NCI-H446 treated with DMSO at 0.1 percent for 48 hours (cell line): ENCODE results near the gene ATL3.
"Not testable (repeated sequence)": the region's sequence is repeated elsewhere in the genome, so short reads cannot be mapped to it uniquely, and the experiment has no call there.

ENCODE experiments used
- DNase-seq: peaks from one replicate; lab custom pipeline; 2025; lab: John Stamatoyannopoulos, UW

Gene ATL3, protein sequence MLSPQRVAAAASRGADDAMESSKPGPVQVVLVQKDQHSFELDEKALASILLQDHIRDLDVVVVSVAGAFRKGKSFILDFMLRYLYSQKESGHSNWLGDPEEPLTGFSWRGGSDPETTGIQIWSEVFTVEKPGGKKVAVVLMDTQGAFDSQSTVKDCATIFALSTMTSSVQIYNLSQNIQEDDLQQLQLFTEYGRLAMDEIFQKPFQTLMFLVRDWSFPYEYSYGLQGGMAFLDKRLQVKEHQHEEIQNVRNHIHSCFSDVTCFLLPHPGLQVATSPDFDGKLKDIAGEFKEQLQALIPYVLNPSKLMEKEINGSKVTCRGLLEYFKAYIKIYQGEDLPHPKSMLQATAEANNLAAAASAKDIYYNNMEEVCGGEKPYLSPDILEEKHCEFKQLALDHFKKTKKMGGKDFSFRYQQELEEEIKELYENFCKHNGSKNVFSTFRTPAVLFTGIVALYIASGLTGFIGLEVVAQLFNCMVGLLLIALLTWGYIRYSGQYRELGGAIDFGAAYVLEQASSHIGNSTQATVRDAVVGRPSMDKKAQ

DNA sequence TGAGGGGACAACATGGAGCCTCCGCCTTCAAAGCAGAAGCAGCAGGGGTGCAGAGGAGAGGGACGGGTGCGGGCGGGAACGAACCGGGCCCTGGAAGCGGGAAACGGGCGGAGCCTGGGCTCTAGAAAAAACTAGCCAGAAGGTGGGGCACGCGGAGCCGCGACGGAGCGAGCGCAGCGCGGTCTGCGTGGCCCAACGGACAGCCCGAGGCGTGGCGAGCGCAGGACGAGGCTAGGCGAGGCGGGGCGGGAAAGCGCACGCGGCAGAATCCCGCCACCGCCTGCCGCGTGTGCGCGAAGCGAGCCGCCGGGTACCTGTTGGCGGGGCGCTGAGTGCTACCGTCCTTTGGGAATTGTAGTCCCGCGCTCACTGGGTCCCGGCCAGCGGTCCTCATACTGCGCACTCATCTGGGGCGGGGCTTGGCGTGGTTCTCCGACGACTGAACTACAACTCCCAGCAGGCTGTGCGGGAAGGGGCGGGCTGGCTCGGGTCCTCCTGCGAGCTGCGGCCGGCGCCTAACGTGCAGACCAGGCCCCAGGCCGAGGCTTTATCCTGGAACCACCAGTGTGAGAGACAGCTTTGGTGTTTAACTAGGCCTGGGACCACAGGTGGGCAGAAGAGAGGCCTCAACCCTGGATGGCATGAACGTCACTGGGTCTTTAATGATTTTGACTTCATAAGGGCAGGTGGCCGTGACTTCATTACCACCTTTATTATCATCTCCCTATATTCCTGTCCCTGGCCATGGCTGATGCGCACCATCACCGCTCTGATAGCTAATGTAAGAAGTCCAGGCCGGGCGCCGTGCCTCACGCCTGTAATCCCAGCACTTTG lies at the start of gene ATL3:
ATL3 (minus strand) TSS at position 55 of the 834 bp plus-strand sequence; CDS start at position 14, 41 bp downstream.
- peak; percentile 93 for DNase-seq

DNA sequence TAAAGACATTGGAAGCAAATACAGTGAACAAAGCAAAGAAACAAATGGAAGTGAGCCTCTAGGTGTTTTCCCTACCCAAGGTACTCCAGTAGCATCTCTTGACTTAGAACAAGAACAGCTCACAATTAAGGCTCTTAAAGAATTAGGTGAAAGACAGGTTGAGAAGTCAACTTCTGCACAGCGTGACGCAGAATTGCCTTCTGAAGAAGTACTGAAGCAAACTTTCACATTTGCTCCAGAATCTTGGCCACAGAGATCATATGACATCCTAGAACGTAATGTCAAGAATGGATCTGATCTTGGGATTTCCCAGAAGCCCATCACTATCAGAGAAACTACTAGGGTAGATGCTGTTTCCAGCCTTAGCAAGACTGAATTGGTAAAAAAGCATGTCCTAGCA lies 49.4 kb upstream of the ATL3 start:
- DNase-seq = no peak

DNA sequence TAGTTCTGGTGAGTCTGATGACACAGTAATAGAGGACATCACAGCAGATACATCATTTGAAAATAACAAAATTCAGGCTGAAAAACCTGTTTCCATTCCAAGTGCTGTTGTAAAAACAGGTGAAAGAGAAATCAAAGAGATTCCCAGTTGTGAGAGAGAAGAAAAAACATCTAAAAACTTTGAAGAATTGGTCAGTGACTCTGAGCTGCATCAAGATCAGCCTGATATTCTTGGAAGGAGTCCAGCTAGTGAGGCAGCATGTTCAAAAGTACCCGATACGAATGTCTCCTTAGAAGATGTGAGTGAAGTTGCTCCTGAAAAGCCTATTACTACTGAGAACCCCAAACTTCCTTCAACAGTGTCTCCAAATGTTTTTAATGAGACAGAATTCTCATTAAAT lies 48.8 kb upstream of the ATL3 start:
- DNase-seq = no peak

DNA sequence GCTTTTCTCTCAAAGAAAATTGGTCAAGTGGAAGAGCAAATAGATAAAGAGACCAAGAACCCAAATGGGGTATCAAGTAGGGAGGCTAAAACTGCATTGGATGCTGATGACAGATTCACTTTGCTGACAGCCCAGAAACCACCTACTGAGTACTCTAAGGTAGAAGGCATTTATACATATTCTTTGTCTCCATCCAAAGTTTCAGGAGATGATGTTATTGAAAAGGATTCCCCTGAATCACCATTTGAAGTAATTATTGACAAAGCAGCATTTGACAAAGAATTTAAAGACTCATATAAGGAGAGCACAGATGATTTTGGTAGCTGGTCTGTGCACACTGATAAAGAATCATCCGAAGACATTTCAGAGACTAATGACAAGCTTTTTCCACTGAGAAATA lies 47.8 kb upstream of the ATL3 start:
- no peak for DNase-seq

DNA sequence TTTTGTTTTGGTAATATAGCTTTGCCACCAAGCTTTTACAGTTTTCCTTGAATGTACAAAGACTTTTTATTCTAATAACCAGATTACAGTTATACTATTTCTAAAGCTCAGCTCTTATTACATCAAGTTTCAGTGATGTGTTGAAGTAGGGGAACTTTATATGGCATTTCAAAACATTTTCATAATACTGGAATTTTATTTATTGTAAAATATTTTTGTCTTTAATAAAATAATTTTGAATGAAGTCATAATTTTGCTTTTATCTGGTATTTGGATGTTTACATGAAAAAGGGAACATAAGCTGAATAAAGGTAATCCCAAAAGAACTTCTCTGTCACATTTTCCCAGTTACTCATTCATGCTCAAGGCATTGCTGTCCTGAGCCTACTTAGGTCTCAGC lies 44.9 kb upstream of the ATL3 start:
- no peak for DNase-seq

DNA sequence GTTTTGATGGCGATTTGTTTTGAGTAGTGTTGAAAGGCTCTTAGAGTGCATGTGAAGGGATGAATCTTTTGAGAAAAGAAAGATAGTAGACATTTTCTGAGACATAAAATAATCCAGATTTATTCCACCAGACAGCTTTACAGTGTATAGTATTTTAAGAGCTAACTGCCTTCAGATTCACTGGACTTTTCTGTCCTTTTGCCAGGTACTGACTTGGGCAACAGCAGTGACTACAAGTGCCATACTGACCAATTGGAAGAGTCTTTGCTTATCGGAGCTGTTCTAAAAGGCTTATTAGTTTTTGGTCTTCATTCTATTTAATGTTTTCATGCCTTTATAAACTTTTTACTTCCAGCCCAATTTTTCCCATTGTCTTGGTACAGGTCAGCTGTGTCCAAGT lies 42.6 kb upstream of the ATL3 start:
- DNase-seq = no peak

DNA sequence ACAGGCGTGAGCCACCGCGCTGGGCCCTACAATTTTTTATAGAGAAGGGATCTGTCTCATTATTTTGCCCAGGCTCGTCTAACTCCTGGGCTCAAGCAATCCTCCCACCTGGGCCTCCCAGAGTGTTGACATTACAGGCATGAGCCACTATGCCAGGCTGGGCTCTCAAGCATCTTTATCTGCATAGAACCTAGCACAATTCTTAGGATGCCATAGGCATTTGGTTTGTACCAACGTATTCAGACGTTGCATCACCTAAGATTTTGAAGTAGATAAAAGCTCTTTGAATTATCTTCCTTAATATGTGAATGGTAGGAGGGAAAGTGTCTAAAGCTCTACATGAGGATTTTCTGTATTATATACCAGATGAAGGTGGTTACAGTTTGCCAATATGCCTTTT lies 40.7 kb upstream of the ATL3 start:
- DNase-seq = no peak

DNA sequence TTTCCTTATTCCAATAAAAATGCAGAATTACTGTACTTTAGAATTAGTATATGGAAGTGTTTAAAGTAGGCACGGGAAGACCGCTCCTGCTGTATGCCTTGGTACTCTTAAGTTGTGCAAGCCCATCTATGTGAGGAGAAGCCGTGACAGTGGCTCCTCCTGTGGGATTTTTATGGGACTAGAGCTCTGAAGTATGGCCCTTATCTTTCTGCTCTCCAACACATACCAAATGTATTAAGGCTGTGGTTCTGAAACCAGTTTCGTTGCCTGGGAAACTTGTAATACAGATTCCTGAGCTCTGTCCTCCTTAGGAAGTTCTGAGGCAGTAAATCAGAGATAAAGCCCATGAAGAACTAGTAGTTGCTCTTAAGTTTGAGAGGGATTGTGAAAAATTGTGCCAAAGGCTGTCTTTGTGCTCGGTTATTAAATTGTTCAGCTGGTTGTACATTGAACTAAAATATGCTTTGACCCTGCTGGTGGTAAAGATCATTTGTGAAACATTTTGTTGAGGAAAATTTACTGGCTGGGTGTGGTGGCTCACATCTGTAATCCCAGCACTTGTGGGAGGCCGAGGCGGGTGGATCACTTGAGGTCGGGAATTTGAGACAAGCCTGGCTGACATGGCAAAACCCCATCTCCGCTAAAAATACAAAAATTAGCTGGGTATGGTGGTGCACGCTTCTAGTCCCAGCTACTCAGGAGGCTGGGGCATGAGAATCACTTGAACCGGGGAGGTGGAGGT lies 39.5 kb upstream of the ATL3 start:
- no peak for DNase-seq

DNA sequence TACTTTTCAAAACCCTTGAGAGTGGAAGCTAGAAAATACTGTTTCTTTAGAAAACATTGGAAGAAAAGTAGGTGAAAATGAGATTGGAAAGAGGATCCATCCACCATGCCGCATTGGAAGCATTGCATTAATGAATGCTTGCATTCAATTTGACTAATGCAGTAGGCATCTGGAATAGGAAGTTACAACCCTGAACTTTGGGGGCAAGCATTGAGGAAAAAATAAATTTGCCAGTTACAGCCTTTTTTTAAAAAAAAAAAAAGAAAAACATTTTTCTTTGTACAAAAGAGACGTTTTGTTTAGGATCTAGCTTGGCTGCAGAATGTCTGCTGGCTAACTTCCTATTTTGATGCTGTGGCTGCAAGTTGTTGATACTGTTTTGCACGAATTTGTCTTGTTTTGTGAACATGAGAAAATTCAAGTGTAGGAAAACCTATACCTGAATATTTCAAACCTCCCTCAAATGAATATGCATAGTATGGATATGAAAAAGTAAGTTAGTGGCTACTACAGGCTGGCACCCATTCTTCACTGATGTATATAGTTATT lies 38.2 kb upstream of the ATL3 start:
- no peak for DNase-seq

DNA sequence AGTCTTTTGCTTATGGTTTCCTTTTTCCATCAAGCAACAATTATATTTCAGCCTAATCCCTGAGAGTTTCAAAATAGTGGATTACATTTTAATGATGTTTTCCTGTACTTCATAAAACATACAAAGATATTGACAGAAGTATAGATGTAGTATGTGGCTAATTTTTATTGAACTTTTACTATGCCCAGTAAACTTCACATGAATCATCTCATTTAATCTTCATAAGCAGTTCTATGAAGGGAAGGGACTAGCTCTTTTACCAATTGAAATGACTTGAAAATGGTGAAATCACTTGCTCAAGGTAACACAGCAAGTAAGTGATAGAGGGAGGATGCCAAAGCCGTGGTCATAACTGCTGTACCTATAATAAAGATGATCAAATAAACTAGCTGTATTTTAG lies 37.6 kb upstream of the ATL3 start:
- DNase-seq = no peak

DNA sequence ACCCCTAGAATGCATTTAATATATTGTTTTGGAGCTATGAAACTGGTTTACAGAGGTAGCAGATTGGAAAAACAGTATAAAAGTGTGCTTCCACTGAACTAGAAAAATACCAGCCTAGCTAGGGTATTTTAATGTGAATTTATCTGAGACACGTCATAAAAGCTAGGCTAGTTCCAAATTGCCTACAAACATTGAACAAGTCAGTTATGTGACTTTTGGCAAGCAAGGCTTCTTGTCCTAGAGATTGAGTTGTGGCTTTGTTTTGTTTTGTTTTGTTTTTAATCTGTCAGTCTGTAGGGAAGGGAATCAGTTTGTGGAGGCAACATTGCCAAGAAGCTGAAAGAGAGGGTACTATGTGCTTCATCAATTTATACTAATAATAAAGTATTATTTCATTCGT lies 34.4 kb upstream of the ATL3 start:
- no peak for DNase-seq

DNA sequence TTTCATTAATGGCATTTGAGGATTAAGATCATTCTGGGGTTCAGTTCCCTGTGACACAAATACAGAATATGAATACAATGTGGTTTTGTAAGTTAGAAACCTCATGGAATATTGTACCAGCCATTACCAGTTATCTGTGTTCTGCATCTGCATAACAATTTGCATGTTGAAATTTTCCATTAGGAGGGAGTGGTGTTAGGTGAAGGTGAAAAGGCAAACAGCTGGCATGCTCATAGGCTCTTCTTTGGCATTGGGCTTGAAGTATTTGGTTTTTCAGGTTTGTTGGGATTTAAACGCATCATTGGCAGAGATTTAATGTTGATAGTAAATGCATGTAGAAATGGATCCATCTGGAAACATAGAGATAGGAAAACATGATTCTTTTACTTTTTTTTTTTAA lies 28.7 kb upstream of the ATL3 start:
- DNase-seq = no peak

DNA sequence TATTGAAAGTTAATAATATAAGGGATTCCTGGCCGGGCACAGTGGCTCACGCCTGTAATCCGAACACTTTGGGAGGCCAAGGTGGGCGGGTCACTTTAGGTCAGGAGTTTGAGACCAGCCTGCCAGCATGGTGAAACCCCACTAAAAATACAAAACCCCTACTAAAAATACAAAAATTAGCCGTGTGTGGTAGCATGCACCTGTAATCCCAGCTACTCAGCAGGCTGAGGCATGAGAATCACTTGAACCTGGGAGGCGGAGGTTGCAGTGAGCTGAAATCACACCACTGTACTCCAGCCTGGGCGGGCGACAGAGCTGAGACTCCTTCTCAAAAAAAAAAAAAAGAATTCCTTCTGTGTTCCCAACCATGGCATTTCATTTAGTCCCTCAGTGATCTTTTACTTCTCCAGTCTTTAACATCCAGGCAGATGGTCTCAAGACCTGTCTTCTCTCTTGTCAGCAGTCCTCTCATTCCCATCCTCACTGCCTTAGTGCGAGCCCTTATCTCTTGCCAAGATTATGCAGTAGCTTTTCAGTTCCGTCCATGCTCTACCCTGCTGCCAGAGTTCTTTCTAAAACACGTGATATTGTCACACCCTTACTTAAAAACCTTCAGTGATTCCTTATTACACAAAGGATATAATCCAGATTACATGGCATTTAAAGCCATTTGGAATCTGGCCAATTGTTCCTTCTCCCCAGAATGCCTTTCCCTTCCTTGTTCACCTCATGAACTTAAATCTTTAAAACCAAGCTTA lies 28.0 kb upstream of the ATL3 start:
- no peak for DNase-seq

DNA sequence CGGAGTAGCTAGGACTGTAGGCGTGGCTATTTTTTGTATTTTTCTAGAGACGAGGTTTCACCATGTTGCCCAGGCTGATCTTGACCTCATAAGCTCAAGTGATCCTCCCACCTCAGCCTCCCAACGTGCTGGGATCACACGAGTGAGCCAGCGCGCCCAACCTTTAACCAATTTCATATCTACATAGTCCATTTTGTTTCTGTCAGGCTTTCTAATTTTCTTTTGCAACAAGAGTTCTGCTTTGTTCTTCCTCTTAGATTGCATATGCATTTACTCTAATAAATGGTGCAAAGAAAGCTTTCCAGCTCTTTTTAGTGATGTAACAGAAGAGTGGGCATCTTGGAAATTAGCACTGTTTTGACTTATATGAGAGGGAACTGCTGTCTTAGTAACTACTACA lies 23.4 kb upstream of the ATL3 start:
- no peak for DNase-seq

DNA sequence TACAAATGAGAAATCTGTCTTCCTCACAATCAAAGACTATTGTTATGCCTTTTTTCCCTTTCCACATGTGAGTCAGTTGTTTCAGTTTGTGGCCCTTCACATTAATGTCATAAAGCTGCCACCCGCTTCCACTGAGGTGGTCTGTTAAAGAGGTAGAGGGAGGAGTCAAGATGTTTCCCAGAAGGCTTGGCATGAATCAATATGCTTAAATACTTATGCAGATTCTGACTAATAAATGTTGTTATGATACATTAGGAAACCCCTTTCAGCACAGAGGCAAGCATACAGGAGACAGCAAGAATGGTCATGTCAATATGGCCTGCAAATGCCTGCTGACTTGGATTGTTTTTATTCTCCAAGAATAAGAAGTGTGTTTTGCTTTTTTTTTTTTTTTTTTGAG lies 16.7 kb upstream of the ATL3 start:
- DNase-seq = no peak

DNA sequence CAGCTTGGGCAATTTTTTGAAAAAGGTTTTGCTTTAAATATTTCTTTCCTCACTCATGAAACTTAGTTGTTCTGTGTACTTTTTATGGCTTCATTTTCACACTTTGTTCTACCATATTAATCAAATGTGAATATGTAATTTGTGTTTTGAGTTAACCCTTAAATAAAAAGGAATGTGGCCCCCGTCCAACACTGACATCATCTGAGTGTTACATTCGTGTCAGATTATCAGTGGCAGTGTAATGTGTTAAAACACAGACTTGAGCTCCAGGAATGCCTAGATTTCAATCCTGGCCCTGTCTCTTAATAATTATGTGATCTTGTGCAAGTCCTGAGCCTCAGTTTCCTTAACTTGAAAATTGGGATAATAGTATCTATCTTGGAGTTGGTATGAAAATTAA lies 15.8 kb upstream of the ATL3 start:
- no peak for DNase-seq

DNA sequence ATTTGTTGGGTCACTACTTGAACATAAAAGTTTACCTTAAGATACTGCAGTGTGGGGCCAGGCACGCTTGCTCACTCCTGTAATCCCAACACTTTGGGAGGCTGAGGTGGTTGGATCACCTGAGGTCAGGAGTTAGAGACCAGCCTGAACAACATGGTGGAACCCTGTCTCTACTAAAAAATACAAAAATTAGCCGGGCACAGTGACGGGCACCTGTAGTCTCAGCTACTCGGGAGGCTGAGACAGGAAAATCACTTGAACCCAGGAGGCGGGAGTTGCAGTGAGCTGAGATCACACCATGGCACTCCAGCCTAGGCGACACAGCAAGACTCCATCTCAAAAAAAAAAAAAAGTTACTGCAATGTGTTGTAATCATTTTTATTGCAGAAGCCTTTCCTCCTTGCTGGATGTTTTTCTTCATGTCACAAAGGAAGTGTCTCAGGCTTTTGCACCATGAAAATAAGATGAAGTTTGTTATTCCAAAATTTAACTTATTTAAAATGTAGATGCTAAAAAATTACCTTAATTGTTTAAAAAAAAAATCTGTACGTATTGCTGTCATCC lies 14.1 kb upstream of the ATL3 start:
- not testable (repeated sequence) for DNase-seq

DNA sequence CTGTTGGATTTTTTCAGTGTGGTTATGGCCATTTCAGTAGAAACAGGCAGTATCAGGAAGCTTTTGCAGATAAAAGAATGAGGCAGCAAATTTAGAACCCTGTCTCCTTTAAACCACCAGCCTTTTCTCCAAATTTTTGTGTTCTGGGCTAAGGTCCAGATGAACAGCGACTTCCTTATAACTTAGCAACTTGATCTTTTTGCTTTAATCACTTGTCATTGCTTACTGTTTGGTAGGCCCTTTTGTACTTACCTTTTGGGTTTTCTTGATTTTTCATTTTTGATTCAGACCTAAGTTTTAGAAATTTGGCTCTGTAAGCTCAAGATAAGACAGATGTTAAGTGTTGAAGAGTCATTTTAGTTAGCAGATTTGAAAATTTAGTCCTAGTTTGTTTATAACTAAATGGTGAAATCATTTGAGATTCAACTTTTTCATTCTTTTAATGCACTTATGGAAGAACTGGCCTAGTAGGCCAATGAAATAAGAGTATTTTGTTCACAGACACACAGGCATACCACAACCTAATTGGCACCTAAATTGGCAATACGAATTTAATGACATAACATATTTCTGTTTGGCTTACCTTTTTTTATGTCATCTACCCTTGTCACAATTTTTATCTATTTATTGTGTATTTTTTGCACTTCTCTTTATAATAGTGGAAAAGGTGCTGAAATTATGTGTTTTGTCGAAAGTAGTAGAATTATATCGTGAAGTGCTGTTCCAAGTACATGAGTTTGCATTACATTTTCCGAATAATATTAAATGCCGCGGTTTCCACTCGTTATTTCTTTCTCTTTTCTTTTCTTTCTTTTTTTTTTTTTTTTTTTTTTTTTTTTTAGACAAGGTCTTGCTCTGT lies 12.2 kb upstream of the ATL3 start:
- no peak for DNase-seq

DNA sequence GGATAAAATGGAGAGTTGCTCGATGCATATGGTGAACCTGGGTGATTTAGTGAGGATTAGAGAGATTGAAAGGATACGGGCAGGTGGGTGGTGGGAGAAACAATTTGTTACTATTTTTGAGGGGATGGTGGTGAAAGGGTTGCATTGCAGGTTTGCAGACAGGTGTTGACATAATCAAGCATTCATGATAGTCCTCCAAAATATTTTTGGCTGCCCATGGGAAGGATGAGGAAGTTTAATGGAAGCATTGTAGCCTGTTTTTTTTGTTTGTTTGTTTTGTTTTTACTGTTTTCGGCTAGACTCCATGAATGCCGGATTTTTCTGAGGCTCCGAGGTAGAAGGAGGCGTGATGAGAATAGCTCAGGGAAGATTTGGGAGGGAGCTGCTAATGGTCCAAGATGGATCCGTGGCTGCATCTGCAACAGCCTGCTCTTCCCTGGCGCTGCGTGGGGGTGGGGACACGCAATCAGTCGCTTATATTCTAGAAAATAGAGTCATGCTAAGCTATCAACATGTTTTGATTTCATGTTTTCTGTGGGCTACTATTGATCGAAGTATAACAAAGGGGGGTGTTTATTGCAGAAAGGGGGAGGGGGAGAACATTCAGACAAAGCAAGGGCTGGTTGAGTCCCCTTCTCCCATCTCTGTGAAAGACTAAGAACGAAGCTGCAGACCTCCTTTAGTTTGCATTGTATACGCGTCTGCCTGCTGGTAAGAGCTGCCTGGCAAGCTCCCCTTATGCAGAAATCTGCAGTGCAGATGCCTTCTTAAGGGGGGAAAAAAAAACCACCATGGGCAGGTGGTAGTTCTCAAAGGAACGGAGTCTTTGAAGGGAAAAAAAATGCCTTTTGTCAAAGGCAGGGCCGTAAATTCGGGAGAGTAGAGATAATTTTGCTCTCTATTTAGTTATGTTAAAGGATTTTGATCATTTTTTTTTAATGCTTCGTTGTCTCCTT lies 11.2 kb upstream of the ATL3 start:
- DNase-seq = no peak
